CD4-positive, alpha-beta T cell treated with Interleukin-15 for 1 hour (primary cell): ENCODE results near the gene TRAPPC12.
A peak's percentile ranks its signal among the peaks of the same experiment; 100 is the strongest.

ENCODE experiments used
- DNase-seq: peaks from one replicate; pipeline ENCODE4 v3.0.0-alpha.2; 2020

Gene TRAPPC12

GRCh38 chr2:3409627-3410170, 30.2 kb downstream of the TRAPPC12 start:
- no peak for DNase-seq

GRCh38 chr2:3411103-3411502, 31.6 kb downstream of the TRAPPC12 start:
- DNase-seq, result no peak

- DNase-seq, result no peak
Measured at GRCh38 chr2:3413697-3414096, 34.2 kb downstream of the TRAPPC12 start.

GRCh38 chr2:3414133-3414860, 34.8 kb downstream of the TRAPPC12 start:
- no peak for DNase-seq

DNA sequence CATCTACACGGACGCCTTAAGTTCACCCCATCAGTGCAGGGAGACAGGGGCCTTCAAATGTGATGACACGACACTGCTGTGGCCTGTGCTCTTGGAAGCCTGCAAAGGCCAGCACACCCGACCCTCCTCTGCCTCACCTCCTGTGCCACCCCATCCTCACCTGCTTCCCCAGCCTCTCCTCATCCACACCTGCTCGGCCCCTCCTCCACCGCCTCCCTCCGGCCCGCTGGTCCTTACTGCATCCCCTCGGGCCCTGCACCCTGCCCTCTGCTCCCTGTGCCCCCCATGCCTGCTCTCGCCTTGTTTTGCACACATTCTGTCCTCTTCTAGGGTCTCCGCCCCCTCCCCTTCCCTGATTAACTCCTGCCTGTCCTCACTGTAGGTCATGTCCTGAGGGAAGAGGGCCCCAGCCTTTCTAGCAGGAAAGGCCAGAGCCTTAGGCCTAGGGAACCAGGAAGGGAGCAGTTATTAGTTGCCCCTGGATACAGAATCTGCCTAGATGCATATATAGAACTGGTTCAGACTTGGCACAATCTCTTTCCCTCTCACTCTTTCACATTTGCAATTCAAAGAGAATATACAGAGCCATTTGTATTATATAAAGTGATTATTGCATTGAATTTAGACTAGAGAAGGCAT, 39.4 kb downstream of the TRAPPC12 start:
- no peak for DNase-seq

DNA sequence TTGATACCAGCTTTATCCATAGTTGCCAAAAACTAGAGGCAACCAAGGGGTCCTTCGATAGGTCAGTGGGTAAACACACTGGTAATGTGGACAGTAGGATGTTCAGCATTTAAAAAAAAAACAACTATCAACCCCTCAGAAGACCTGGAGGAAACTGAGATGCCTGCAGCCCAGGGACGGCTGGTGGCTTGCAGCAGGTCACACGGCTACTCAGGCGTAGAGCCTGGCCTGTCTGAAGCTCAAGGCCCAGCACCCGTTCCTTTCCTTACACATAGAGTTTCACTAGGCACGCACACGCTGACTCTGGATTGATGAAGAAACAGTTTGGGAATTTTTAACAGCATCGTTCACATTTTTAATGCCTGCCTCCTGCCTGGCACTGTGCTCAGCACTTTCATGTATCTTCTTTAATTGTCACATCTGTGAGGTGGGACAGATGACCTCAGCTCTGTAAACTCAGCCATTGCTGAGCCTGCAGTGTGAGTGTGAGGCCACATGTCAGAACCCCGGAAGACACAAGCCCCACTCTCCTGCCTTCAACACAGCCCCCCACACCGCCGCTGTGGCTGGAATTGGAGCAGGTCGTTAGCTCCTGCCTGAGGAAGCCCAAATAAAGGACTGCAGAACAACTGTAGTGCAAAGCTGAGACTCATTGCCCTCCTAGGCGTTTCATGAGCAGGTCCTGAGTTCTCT, 40.7 kb downstream of the TRAPPC12 start:
- no peak for DNase-seq

DNA sequence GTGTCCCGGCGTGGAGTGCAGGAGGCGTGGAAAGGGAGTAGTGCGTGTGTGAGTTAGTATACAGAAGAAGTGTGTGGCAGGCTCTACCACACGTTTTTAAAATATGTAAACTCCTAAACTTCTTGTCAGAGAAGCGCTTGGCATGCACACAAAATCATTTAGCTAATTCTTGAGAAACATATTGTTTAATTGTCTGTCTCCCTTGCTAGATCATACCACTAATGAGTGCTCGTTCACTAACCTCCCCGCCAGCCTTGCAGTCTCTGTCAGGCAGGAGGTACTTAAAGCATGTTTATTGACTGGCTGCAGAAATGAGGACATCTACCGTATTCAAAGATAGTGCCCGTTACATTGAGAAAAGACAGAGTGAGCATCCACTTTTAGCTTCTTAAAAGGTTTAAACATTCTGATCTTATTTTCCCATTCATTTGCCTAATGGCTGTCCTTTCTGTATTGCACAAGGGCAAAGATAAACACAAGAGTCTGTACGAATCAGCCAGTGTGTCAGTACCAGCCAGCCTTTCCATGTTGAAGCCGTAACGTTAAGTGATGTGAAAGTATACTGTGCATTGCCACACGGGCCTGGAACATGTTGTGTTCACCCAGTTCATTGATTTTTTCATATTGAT, 41.4 kb downstream of the TRAPPC12 start:
- DNase-seq, result no peak

DNA sequence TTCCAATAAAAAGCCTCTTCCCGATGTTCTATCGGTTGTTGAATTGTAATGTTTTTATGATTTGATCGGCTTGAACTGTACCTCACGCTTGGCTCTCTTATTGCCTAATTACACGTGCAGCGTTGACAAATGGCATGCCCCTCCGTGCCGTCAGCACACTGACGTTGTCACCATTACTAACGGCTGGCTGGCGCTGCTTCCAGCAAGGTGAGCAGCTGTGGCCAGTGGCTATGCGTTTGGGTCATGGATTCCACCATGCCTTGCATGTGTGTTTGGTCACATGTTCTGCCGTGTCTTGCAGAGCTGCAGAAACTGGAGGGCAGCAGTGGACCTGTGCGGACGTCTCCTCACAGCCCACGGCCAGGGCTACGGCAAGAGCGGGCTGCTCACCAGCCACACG, 42.1 kb downstream of the TRAPPC12 start:
- DNase-seq, result no peak

DNA sequence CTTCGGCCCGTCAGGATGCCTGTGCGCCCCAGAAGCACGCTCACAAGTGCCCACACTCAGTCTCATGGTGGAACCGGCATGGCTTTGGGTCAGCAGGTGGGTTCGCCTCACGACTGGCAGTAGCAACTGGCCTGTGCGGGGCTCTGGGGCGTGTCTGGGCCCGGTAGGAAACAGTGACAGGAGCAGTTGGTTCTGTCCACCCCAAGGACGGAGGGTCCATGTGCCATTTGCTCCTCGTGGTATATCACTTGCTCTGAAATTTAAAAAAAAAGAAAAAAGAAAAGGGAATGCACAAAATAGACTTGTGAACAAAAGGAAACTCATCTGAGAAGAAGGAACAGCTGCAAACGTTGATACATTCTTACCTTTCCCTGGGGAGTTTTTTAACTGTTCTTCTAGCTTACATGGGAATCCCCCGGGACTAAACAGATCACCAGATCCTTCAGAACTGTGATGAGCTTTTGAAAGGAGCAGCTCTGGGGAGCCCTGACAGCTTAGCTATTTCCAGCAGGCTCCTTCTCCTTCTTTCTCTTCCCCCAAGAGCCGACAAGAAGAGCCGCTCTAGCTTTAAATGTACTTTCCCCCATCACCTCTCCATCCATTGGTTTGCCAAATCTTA, 42.8 kb downstream of the TRAPPC12 start:
- no peak for DNase-seq

DNA sequence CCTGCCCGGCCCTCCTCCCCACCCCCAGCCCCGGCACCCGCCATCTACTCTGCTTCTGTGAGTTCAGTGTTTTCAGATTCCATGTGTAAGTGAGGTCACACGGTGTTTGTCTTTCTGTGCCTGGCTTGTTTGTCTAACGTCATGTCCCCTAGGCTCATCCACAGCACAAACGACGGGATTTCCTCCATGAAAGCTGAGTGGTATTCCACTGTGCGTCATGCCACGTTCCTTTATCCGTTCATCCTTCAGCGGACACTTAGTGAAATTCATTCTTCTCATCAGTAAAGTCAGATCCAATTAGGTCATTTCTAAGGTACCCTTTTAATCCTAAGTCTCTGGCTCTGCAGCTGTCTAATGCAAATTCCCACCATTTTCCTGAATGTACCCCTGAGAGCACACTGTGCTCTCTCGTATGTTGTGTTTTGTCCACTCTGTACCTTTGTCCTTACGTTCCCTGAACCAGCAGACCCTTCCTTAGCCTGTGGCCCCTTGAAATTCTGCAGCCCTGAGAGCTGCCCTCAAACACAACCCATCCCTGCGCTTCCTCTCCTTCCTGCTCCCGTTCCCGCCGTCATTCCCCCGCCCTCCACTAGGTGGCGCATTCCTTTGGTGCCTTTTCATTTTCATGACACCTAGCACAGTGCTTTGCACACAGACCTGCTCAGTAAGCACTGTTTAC, 44.1 kb downstream of the TRAPPC12 start:
- peak; percentile 45 for DNase-seq

DNA sequence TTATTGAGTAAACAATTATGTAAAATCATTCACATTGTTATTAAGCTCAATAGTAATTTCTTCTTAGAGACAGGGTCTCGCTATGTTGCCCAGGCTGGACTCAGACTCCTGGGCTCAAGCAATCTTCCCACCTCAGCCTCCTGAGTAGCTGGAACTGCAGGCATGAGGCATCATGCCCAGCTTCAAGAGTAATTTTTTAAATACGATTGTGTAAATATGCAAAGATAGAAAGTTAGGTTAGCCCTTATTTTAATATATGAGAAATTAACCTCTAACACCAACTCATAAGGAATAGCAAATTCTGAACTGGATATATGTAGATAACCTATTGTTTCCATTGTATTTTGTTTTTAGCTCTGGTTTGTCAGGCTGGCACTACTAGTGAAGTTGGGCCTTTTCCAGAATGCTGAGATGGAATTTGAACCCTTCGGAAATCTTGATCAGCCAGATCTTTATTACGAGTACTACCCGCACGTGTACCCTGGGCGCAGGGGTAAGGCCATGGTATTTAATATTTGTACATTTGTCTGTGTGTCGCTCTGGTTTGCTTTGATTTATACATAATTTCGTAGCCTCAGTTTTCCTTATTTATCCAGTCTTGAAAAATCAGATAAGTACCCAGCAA, 44.8 kb downstream of the TRAPPC12 start:
- no peak for DNase-seq

DNA sequence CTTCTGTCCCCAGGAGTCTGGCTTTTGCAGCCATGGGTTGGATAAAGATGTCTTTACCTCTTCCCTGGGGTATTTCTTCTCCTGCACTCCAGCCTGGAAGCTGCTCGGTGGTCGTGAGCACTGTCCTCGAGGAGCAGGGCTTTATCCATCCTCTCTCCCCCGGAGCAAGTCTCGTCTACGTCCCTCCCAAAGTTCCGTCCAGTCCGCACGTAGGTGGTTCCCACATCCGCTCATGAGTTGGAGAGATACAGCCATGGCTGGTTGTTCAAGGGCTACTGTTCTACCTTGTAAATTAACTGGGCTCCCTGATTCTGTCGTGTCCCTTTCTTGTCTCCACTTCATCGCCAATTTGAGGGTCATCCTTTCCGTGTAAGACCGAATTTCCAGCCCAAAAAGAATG, 47.1 kb downstream of the TRAPPC12 start:
- no peak for DNase-seq

GRCh38 chr2:3427272-3427671, 47.8 kb downstream of the TRAPPC12 start:
- no peak for DNase-seq

DNA sequence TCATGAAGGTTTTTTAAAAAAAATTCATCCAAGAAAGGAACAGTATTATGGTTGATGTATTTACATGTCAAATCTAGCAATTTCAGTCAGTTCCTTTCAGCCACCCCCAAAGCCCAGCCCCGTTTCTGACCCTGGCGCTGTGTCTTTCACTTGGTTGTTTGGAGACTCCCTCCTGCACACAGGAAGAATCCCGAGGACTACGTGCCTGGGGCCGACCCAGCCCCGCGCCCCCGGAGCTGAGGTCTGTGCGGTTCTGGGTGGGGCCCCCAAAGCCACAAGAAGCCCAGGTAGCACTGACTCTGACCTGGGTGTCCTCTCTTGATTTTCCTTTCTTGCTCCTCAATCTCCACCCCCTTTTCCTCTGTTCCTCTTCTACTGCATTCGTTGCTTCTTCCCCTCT, 49.1 kb downstream of the TRAPPC12 start:
- DNase-seq, result no peak

- no peak for DNase-seq
Measured at GRCh38 chr2:3429066-3429610, 49.6 kb downstream of the TRAPPC12 start.

DNA sequence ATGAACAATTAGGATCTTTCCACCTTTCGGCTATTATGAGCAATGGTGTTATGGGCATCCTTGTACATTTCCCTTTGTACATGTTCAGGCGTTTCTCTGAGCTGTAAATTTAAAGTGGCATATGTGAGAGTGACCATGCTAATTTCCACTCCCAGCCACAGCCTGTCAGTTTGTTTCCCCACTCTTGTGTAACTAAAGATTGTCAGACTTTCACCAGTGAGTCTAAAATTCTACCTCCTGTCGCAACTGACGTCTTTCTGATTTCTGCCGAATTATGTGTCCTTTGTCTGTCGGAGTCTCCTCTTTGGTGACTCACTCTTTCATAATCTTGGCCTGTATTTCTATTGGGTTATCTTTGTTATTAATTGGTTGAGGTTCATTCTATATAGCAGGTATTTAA, 50.7 kb downstream of the TRAPPC12 start:
- no peak for DNase-seq

GRCh38 chr2:3430740-3431490, 51.4 kb downstream of the TRAPPC12 start:
- no peak for DNase-seq

GRCh38 chr2:3432067-3432466, 52.6 kb downstream of the TRAPPC12 start:
- DNase-seq, result no peak

- no peak for DNase-seq
Measured at GRCh38 chr2:3432693-3433338, 53.3 kb downstream of the TRAPPC12 start.

- no peak for DNase-seq
Measured at GRCh38 chr2:3433339-3433699, 53.8 kb downstream of the TRAPPC12 start.
